ENCODE results near the gene SLC28A1.

GRCh38 chr15:84925906-84926305, 41.4 kb downstream of the SLC28A1 start:
- no peak for TF ChIP-seq EZH2 (IDR thresholded peaks at IDR 0.05; ENCODE audit: low read length)
- TF ChIP-seq, protein P1, sequence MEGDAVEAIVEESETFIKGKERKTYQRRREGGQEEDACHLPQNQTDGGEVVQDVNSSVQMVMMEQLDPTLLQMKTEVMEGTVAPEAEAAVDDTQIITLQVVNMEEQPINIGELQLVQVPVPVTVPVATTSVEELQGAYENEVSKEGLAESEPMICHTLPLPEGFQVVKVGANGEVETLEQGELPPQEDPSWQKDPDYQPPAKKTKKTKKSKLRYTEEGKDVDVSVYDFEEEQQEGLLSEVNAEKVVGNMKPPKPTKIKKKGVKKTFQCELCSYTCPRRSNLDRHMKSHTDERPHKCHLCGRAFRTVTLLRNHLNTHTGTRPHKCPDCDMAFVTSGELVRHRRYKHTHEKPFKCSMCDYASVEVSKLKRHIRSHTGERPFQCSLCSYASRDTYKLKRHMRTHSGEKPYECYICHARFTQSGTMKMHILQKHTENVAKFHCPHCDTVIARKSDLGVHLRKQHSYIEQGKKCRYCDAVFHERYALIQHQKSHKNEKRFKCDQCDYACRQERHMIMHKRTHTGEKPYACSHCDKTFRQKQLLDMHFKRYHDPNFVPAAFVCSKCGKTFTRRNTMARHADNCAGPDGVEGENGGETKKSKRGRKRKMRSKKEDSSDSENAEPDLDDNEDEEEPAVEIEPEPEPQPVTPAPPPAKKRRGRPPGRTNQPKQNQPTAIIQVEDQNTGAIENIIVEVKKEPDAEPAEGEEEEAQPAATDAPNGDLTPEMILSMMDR (optimal IDR thresholded peaks at IDR 0.05 in 1 of 3, IDR thresholded peaks at IDR 0.05 in 1 of 3, conservative IDR thresholded peaks at IDR 0.05 in 1 of 3; ENCODE audit: extremely low read depth in 1 of 3, insufficient read depth in 2 of 3, low read length in 3 of 3), result no peak

All from keratinocyte (primary cell).